HUDEP-2 (cell line): ENCODE results near the gene AMFR.

ENCODE experiments used
- DNase-seq, 76 experiments: peaks; one replicate each; lab custom pipeline; 2025; ENCODE audit not compliant: unreplicated experiment in 76 of 76; lab: John Stamatoyannopoulos, UW

The AMFR gene

DNA sequence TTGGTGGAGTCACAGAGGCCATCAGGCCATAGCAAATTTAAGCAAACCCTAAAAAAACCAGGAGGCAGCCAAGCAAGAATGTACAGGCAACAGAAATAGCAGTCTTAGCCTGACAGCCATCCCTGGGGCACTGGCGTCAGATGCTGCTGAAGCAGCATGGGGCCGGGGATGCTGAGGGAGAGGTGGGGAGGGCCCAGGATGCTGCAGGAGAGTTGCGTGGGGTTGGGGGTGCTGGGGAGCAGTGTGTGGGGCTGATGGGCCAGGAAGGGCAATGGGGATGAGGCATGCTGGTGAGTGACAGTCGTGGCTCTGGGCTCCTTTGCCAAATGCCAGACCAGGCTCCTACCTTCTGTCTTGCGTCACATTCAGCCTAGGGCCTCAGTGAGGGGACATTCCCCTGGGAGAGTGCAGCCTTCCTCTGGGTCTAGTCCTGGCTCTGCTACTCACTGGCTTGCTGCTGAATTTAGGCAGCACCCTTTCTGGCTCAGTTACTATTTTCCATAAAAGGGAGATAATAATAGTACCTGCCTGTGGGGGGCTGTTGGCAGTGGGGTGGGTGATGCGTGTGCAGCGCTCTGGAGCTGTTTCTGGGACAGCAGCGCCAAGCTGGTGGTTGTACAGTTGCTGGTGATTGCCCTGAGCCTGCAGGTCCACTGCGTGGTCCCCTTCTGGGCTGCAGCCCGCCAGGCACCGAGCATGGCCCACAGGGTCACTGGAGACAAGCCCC, 88.1 kb downstream of the AMFR start:
- no peak for DNase-seq

DNA sequence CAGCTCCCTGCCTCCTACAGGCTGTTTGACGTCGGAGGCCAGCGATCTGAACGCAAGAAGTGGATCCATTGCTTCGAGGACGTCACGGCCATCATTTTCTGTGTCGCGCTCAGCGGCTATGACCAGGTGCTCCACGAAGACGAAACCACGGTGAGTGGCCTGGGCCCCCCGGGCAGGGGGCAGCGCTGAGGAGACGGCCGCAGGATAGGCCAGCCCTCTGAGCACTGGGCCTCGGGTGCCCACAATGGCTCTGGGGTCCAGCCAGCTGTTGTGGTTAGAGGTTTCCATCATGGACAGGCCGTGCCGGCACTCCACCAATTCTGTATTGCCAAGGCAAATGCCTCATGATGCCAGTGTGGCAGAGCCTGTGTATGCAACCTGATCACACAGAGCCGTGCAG, 88.6 kb downstream of the AMFR start:
- no peak for DNase-seq

- DNase-seq: no peak
These were observed 89.2 kb downstream of the AMFR start for GRCh38 chr16:56336071-56336688.

GRCh38 chr16:56334761-56335160, 90.6 kb downstream of the AMFR start:
- DNase-seq: no peak

DNA sequence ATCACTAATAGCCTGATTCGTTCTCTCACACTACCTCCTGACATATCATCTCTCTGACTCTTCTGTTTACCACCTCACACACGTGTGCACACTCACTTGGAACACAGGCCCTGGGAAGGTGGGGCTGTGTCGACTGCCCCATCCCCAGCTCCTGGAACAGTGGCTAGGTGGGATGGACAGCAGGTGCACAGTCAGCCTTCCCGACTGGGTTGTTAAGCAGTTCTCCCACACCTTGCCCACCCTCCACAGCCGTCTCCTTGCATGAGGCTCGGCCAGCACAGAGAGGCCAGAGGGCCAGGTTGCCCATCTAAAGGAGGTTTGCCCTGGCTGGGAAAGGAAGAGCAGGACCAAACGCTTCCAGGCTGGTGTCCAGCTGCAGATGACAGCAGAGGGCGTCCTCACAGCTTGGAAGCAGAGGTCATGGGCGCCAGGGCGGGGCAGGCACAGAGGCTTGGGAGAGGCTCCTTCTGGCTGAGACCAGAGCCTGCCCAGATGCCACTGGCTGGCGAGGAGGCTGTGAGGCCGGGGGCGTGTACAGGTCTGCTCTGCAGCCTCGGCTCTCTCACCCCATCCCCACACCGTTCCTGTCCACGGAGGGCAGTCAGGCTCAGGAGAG, 92.8 kb downstream of the AMFR start:
- peak in 68 of 76 experiments; percentile 12 to 82 (median 58) for DNase-seq

DNA sequence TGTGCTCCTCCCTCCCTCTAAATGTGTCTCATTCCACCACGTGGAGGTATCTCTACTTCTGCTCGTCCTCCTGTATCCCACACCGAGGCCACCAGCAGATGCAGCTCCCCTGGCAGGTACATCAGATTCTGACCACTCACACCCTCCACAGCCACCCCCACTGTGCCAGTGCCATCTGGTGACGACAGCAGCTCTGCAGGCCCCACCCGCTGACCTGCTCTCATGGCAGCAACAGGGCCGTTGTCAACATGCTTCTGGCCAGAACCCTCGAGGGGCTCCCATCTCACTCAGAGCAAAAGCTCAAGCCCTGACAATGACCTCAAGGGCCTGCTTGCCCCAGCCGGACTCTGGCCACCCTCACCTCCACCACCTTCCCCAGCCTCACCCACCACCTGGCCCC, 93.4 kb downstream of the AMFR start:
- no peak for DNase-seq

- no peak for DNase-seq
These were observed 93.9 kb downstream of the AMFR start for GRCh38 chr16:56331399-56331798.

- DNase-seq: no peak
These were observed 94.9 kb downstream of the AMFR start for GRCh38 chr16:56330476-56330875.

GRCh38 chr16:56329887-56330286, 95.5 kb downstream of the AMFR start:
- DNase-seq: no peak

- DNase-seq: no peak
These were observed 96.9 kb downstream of the AMFR start for GRCh38 chr16:56328276-56329022.

DNA sequence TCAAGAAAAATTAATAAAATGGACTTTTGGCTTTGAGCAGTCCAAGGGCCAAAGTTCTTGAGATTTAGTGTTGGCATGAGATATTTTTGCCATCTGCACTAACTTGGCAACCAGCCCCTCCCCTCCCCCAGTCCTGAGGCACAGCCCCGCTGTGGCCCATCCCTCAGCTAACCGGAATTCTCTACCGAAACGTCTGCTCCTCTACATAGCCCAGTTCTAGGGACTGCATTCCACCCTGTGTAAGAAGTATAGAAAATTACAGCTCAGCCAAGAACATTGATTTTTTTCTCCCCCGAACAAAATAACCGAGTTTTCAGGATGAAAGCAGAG, 97.5 kb downstream of the AMFR start:
- no peak for DNase-seq

DNA sequence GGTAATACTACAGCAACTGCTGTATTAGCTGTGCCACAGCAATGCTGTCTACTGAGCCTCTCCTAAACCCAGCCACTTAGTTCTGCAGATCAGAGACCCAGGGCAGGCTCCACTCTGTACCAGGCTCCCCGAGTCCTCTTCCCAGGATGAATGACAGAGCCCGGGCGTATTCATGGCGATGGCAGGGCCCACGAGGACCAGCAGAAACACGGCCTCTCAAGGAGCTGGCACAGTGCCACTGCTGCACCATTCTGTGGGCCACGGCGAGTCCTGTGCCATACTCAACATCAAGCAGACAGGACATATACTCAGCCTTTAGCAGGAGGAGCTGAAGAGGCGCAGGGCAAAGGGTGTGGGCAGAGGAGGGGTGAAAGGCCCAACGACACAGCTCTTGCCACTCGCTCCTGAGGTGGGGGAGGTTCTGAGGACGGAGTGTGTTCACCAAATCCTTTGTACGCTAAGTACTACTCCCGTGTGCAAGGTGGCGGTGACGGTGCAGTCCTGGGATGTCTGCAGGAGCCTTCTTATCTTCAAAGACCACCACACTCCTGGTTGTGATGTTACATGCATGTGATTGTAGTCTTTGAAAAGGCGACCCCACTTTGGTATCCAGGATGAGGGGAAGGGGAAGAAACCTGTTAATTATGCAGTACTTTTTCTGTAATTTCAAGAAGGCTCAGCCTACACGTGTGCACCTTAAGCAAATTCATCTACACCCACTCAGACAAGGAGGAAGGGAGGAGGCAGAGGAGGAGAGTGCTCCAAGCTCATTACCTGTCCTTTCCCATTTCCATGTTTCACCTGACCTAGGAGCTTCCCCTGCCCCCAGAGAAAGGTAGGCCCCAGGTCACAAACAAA, 98.0 kb downstream of the AMFR start:
- DNase-seq: no peak

DNA sequence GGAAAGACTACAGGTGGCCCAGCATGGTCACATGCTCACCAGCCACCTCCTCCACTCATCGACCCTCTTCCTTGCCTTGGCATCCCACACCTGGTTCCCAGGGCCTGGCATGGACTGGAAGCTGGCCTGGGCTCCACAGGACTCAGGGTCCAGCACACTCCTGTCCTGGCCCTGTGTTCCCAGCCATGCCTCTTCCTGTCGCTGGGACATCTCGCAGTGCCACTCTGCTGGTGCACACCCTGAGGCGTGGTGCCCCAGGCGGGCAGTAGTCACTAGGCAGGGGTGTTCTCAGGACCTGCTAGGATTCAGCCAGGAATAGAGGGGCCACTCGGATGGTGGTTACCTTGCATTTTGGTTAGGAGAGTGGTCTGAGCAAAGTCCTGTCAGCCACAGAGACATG, 99.4 kb downstream of the AMFR start:
- DNase-seq: no peak

- no peak for DNase-seq
These were observed 100.9 kb downstream of the AMFR start for GRCh38 chr16:56324406-56324805.

DNA sequence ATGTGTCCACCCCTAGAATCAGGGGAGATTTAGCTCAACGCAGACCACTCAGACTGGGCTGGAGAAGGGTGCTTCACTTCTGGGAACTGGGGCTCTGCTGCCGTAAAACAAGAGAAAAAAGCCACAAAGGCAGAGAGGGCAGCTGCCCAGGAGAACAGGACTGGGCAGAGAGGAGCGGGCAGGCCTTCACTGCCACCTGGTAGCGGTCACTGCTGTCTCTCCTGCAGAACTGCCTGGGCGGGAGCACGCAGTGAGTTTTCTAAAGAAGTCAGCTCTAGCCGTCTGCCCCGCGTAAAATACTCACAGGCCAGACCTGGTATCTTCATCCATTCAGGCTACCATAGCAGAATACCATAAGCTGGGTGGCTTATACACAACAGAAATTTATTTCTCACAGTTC, 103.8 kb downstream of the AMFR start:
- DNase-seq: no peak

GRCh38 chr16:56320811-56321558, 104.4 kb downstream of the AMFR start:
- no peak for DNase-seq

DNA sequence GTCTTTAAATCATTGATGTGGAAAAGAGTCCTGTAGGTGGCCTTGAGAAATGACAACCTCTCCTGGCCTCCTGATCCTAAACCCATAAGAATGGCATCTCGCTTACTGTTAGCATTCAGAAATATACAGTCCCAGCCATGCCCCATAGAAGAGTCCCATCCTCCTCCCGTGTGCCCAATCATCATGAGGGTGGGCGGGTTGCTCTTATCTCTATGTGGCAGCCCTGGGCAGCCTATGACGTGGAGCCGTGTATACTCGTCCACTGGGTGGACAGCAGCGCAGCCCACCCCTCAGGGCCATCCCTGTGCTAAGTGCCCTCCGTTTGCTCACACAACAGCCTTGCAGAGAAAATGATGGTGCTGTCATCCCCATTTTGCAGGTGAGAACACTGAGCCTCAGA, 105.3 kb downstream of the AMFR start:
- peak in 11 of 76 experiments; percentile 1 to 29 (median 8) for DNase-seq

DNA sequence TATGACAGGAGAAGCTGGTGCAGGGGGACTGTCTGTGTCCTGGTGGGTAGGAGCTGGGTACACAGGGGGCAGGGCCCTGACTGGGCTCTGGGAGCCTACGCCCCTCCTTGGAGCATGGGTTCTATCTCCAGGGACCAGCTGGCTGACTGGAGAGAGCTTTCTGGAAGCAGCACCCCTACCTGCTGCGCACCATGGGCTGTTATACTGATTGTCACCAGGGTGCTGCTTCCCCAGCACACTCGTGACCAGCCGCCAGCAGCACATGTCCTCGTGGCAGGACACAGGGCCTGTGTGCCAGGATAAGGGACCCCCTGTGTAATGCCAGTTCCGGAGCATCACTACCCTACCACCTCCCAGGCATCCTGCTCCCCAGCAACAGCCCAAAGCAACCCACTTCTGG, 106.0 kb downstream of the AMFR start:
- peak in 8 of 76 experiments; percentile 1 to 52 (median 22) for DNase-seq

DNA sequence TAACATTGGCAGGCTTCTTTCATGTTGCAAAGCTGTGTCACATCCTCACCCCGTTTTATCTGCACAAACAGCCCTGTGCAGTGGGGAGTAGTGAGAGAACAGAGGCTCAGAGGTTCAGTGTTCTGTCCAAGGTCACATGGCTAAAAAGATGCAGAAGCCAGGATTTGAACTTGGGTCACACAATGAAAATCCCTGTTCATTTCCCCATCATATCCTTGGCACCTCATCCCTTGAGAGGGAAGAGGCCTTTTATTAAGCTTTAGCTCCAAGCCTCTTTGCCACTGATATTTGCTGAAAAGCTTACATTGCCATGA, 106.6 kb downstream of the AMFR start:
- DNase-seq: no peak
